MM.1S (cell line): Measurements from ENCODE around the gene CHEK1.

Source experiments
- CTCF ChIP-seq: fragments of 300-600 bp; sonication (generic); IDR thresholded peaks from 2 replicates; pipeline ENCODE4 v1.5.1; 2016; ENCODE audit warnings: antibody characterized with exemption, low read length, mixed read lengths
- EZH2 ChIP-seq: fragments of 300-600 bp; sonication (generic); optimal IDR thresholded peaks from 2 replicates; pipeline ENCODE3; 2017; ENCODE audit warnings: low read depth, mild to moderate bottlenecking, antibody characterized with exemption, low read length, mixed read lengths
- EZH2phosphoT487 ChIP-seq: fragments of 300-600 bp; sonication (generic); IDR thresholded peaks from 2 replicates; pipeline ENCODE4 v1.6.1; 2018; ENCODE audit warnings: antibody characterized with exemption, low read length

DNA sequence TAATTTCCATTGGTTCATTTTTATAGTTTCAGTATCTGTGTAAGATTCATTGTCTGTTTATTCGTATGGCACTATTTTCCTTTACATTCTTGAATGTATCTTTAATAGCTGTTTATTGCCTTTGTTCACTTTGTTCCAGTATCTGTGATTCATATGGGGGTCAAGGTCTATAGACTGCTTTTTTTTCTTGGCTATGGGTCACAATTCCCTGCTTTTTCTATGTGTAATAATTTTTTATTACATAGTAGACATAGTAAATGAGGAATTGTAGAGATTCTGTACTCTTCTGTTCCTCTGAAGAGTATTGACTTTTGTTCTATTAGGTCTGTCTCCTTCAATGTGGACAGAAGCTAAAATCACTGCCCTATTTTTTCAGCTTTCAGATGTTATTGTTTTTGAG, 45.2 kb downstream of the CHEK1 start:
- TF ChIP-seq CTCF (no peak), EZH2phosphoT487 (no peak), EZH2 (no peak)
